ENCODE measurements around the gene DIPK1A.

The DIPK1A gene

DNA sequence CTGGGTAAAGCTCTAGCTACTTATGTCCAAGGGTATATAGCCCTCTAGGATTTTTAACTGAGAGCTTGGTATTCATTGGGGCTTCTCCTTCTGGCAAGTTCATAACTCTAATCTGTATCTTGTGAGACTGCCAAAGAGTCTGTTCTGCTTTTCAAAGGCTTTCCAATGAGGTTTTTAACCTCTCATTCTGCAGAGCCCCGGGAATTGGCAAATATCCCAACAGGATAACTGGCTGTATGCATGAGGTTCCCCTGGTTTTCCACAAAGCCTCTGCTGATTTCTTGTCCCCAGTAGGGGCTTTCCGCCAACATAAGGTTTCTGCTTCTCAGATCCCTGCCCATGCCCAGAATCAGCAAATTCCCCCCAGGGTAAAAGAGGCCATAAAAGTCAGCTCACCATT, 88.5 kb downstream of the DIPK1A start:
- peaks cover 3% of the 10 kb centered on the region for H3K36me3 ChIP-seq (ENCODE audit: insufficient read depth, insufficient read length, low read length)
- H3K27me3 ChIP-seq (ENCODE audit: insufficient read depth, insufficient read length): no peaks in the 10 kb centered on the region
- TF ChIP-seq YY1 (IDR thresholded peaks at IDR 0.05; ENCODE audit: insufficient read depth, insufficient read length): no peak
- no peak for TF ChIP-seq ZNF274 (IDR thresholded peaks at IDR 0.05; ENCODE audit: low read depth, low read length)
- no peak for TF ChIP-seq SUZ12 (IDR thresholded peaks at IDR 0.05; ENCODE audit: extremely low read depth, insufficient read depth, insufficient read length)
- DNase-seq (ENCODE audit: low read depth, low spot score): no peak
- H3K9ac ChIP-seq (ENCODE audit: insufficient read length, low read depth): no peak overlapping the region
- no peaks in the 10 kb centered on the region for H3K4me1 ChIP-seq (ENCODE audit: insufficient read depth, insufficient read length)
- H3K4me3 ChIP-seq (ENCODE audit: insufficient read length, low read depth): no peak overlapping the region
- peaks cover 11% of the 10 kb centered on the region for H3K9me3 ChIP-seq (ENCODE audit: insufficient read depth, low read length)

DNA sequence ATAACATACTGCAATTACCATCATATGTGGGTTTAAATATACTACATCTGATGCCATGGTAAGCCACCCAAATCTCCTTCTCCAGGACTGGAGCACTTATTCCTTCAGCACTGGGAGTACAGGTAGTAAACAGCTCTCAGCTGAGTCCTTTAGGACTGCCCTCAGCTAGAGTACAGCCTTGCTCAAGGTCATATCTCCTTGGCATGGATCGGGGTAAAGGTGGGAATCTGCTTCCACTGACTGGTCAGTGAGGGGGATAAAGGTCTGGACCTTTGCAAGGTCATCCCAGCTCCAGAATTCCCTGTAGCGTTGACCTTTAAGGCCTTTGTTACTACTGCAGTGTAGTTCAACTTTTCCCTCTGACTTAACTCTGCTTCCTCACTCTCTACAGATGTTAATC, 90.7 kb downstream of the DIPK1A start:
- Histone ChIP-seq H3K9ac (ENCODE audit: insufficient read length, low read depth) (no peak overlapping the region), H3K4me1 (ENCODE audit: insufficient read depth, insufficient read length) (no peaks in the 10 kb centered on the region), H3K27me3 (ENCODE audit: insufficient read depth, insufficient read length) (no peaks in the 10 kb centered on the region), H3K36me3 (ENCODE audit: insufficient read depth, insufficient read length, low read length) (peaks cover 3% of the 10 kb centered on the region), H3K4me3 (ENCODE audit: insufficient read length, low read depth) (no peak overlapping the region), H3K9me3 (ENCODE audit: insufficient read depth, low read length) (peaks cover 11% of the 10 kb centered on the region)
- DNase-seq (ENCODE audit: low read depth, low spot score): no peak
- TF ChIP-seq SUZ12 (IDR thresholded peaks at IDR 0.05; ENCODE audit: extremely low read depth, insufficient read depth, insufficient read length) (no peak), ZNF274 (IDR thresholded peaks at IDR 0.05; ENCODE audit: low read depth, low read length) (no peak), YY1 (IDR thresholded peaks at IDR 0.05; ENCODE audit: insufficient read depth, insufficient read length) (no peak)

DNA sequence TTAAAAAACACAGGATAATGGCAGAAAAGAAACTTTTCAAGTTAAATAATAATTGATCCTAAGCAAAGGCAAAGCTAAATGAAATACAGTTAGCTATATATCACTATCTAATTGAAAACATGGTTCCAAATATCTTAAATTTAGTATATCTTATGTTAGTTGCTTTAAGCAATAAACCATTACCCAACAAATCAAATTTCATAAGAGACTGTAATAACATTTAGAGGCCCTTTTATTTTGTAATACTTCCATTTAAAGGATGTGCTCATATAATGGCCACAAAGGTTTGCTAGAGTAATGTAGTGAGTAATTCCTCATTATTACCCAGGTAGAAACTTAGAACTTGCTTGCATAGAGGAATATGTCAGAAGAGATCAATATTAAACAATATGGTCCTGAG, 97.1 kb downstream of the DIPK1A start:
- no peak for TF ChIP-seq YY1 (IDR thresholded peaks at IDR 0.05; ENCODE audit: insufficient read depth, insufficient read length)
- no peak for TF ChIP-seq ZNF274 (IDR thresholded peaks at IDR 0.05; ENCODE audit: low read depth, low read length)
- no peak for TF ChIP-seq SUZ12 (IDR thresholded peaks at IDR 0.05; ENCODE audit: extremely low read depth, insufficient read depth, insufficient read length)
- no peak for DNase-seq (ENCODE audit: low read depth, low spot score)
- H3K4me3 ChIP-seq (ENCODE audit: insufficient read length, low read depth): no peak overlapping the region
- H3K4me1 ChIP-seq (ENCODE audit: insufficient read depth, insufficient read length): no peaks in the 10 kb centered on the region
- H3K9me3 ChIP-seq (ENCODE audit: insufficient read depth, low read length): no peaks in the 10 kb centered on the region
- no peaks in the 10 kb centered on the region for H3K36me3 ChIP-seq (ENCODE audit: insufficient read depth, insufficient read length, low read length)
- no peak overlapping the region for H3K9ac ChIP-seq (ENCODE audit: insufficient read length, low read depth)
- H3K27me3 ChIP-seq (ENCODE audit: insufficient read depth, insufficient read length): no peaks in the 10 kb centered on the region

DNA sequence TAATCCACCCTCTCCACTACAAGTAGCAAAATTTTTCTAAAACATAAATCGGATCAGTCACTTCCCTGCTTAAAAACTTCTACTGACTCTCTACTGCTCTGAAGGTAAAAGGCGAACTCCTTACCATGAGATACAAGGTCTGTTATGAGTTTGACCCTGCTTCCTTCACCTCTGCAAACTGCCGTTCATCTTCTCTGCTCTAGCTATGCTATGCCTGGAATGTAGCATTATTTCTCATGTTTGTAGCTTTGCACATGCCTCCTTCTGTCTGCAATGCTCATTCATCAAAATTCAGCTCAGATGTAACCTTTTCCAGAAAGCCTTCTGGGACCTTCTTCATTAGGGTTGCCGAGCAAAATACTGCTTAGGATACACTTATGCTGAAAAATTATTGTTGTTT, 98.7 kb downstream of the DIPK1A start:
- DNase-seq (ENCODE audit: low read depth, low spot score): no peak
- TF ChIP-seq ZNF274 (IDR thresholded peaks at IDR 0.05; ENCODE audit: low read depth, low read length) (no peak), YY1 (IDR thresholded peaks at IDR 0.05; ENCODE audit: insufficient read depth, insufficient read length) (no peak), SUZ12 (IDR thresholded peaks at IDR 0.05; ENCODE audit: extremely low read depth, insufficient read depth, insufficient read length) (no peak)
- H3K9ac ChIP-seq (ENCODE audit: insufficient read length, low read depth): no peak overlapping the region
- H3K36me3 ChIP-seq (ENCODE audit: insufficient read depth, insufficient read length, low read length): no peaks in the 10 kb centered on the region
- H3K9me3 ChIP-seq (ENCODE audit: insufficient read depth, low read length): no peaks in the 10 kb centered on the region
- H3K4me1 ChIP-seq (ENCODE audit: insufficient read depth, insufficient read length): no peaks in the 10 kb centered on the region
- H3K4me3 ChIP-seq (ENCODE audit: insufficient read length, low read depth): no peak overlapping the region
- H3K27me3 ChIP-seq (ENCODE audit: insufficient read depth, insufficient read length): no peaks in the 10 kb centered on the region

DNA sequence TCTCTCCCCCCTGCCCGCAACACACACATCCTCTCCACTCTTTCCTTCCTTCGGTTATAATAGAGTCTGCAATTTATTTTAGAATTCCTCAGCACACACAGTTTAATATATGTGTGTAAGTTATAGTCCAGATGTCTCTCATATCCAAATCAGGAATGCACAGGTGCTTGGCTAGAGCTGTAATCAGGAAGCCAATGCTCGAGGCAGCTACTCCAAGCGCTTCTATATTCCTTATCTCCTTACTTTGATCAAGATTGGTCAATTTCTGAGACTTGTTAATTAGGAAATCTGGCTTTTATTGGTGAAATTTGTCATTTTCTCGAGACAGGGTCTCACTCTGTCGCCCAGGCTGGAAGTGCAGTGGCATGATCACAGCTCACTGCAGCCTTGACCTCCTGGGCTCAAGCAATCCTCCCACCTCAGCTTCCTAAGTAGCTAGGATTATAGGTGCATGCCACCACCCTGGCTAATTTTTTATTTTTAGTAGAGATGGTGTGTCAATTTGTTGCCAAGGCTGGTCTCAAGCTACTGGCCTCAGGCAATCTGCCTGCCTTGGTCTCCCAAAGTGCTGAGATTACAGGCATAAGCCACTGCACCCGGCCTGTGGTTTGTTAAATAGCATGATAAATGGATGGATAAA, 101.7 kb downstream of the DIPK1A start:
- no peaks in the 10 kb centered on the region for H3K36me3 ChIP-seq (ENCODE audit: insufficient read depth, insufficient read length, low read length)
- no peak overlapping the region for H3K4me3 ChIP-seq (ENCODE audit: insufficient read length, low read depth)
- no peaks in the 10 kb centered on the region for H3K9me3 ChIP-seq (ENCODE audit: insufficient read depth, low read length)
- no peaks in the 10 kb centered on the region for H3K27me3 ChIP-seq (ENCODE audit: insufficient read depth, insufficient read length)
- no peak for DNase-seq (ENCODE audit: low read depth, low spot score)
- no peak for TF ChIP-seq YY1 (IDR thresholded peaks at IDR 0.05; ENCODE audit: insufficient read depth, insufficient read length)
- no peak for TF ChIP-seq SUZ12 (IDR thresholded peaks at IDR 0.05; ENCODE audit: extremely low read depth, insufficient read depth, insufficient read length)
- no peak for TF ChIP-seq ZNF274 (IDR thresholded peaks at IDR 0.05; ENCODE audit: low read depth, low read length)
- no peaks in the 10 kb centered on the region for H3K4me1 ChIP-seq (ENCODE audit: insufficient read depth, insufficient read length)
- H3K9ac ChIP-seq (ENCODE audit: insufficient read length, low read depth): no peak overlapping the region

DNA sequence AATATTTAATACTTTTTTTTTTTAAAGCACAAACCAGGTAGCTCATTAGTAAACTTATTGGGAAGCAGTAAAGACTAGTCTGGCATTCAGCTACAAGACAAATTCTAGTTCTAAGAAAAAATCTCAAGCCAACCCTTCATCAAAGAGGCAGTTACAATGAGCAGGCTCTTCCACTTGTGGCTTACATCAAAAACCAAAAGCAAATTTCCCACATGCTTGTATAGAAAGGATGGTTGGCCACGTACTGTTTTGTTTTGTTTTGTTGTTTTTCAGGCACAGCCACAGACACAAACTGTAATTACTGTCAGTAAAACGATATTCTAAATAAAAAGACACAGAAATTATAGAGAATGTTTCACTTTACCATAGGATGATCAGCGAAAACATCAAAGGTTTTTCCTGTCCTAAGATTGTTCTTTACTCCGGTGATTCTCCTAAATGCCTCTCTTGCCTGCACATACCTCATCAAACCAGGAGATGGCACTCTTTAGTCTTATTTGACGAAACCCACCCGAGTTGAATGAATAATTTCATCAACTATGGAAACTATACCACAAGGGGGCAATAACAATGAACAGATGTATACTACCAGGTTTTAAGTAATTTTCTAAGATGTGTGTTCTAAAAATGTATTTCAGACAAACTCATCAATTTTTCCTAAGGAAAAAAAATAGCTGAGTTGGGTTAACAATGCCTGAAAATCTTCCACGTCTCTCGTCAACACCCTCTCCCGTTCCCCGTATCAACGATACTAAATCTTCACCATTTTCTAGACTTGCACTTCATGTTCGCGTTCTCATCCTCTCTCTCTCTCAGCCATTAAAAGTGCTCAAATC, 102.5 kb downstream of the DIPK1A start:
- H3K36me3 ChIP-seq (ENCODE audit: insufficient read depth, insufficient read length, low read length): no peaks in the 10 kb centered on the region
- H3K4me3 ChIP-seq (ENCODE audit: insufficient read length, low read depth): no peak overlapping the region
- no peak overlapping the region for H3K9ac ChIP-seq (ENCODE audit: insufficient read length, low read depth)
- H3K4me1 ChIP-seq (ENCODE audit: insufficient read depth, insufficient read length): no peaks in the 10 kb centered on the region
- H3K9me3 ChIP-seq (ENCODE audit: insufficient read depth, low read length): no peaks in the 10 kb centered on the region
- DNase-seq (ENCODE audit: low read depth, low spot score): peak; percentile 52
- no peaks in the 10 kb centered on the region for H3K27me3 ChIP-seq (ENCODE audit: insufficient read depth, insufficient read length)
- TF ChIP-seq ZNF274 (IDR thresholded peaks at IDR 0.05; ENCODE audit: low read depth, low read length) (no peak), YY1 (IDR thresholded peaks at IDR 0.05; ENCODE audit: insufficient read depth, insufficient read length) (no peak), SUZ12 (IDR thresholded peaks at IDR 0.05; ENCODE audit: extremely low read depth, insufficient read depth, insufficient read length) (no peak)

DNA sequence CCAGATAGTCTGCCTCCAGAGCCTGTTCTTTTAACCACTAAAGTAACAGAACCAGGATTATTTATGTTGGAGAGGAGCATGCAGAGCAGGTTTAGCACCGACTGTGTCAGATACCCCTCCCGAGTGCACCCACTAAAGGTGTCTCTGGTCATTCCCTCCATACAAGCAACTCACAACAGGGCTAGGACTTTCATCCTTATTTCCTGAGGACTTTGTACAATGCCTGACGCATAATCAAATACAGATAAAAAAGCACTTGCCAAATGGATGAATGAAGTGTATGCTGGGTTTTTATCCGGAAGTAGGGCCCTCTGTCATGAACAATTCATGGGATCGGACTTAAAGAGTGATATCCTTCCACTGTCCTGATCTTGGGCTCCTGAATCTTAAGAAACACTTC, 103.4 kb downstream of the DIPK1A start:
- Histone ChIP-seq H3K4me1 (ENCODE audit: insufficient read depth, insufficient read length) (no peaks in the 10 kb centered on the region), H3K9me3 (ENCODE audit: insufficient read depth, low read length) (no peaks in the 10 kb centered on the region), H3K9ac (ENCODE audit: insufficient read length, low read depth) (no peak overlapping the region), H3K36me3 (ENCODE audit: insufficient read depth, insufficient read length, low read length) (no peaks in the 10 kb centered on the region), H3K4me3 (ENCODE audit: insufficient read length, low read depth) (no peak overlapping the region), H3K27me3 (ENCODE audit: insufficient read depth, insufficient read length) (no peaks in the 10 kb centered on the region)
- DNase-seq (ENCODE audit: low read depth, low spot score): no peak
- no peak for TF ChIP-seq ZNF274 (IDR thresholded peaks at IDR 0.05; ENCODE audit: low read depth, low read length)
- TF ChIP-seq YY1 (IDR thresholded peaks at IDR 0.05; ENCODE audit: insufficient read depth, insufficient read length): no peak
- no peak for TF ChIP-seq SUZ12 (IDR thresholded peaks at IDR 0.05; ENCODE audit: extremely low read depth, insufficient read depth, insufficient read length)
